AG04450 (cell line): ENCODE results near the gene ISLR2. TPM values are rescaled to one million over a fixed set of nuclear protein-coding genes. Genes with fewer than 3 reads are reported as not detected.

Source experiments
- CTCF ChIA-PET: fragments of 300-600, 350-600 bp; formaldehyde crosslinking; extraction: SDS; loops from one replicate; lab custom pipeline; 2022; ENCODE audit warnings: antibody characterized with exemption, inconsistent platforms; lab: Charles Lee
- POLR2A ChIA-PET: fragments of 350-600 bp; formaldehyde crosslinking; extraction: SDS; loops from one replicate; lab custom pipeline; 2021; ENCODE audit warnings: antibody characterized with exemption, inconsistent platforms; lab: Yijun Ruan, JAX
- DNase-seq: peaks from one replicate; pipeline ENCODE4 v3.0.0-alpha.2; 2011; ENCODE audit warnings: low read depth, low spot score
- H3K27ac ChIP-seq: one replicate; pipeline ENCODE4 v1.5.1; 2012; ENCODE audit warnings: low read depth, low read length, control low read depth
- H3K27me3 ChIP-seq: one replicate; pipeline ENCODE4 v1.6.0; 2012; ENCODE audit warnings: low read length; ENCODE audit not compliant: control insufficient read depth, insufficient read depth
- H3K4me3 ChIP-seq: 2 replicates; pipeline ENCODE4 v1.5.1; 2011; ENCODE audit warnings: mild to moderate bottlenecking, low read depth, low read length, control low read depth
- H3K9me3 ChIP-seq: 2 replicates; pipeline ENCODE4 v1.5.1; 2012; ENCODE audit warnings: low read length; ENCODE audit not compliant: control insufficient read depth, insufficient read depth
- CTCF ChIP-seq: IDR thresholded peaks from 2 replicates; pipeline ENCODE4 v1.5.1; 2011; ENCODE audit warnings: low read depth, low read length, control low read depth, inconsistent platforms
- polyA plus RNA-seq: library from polyadenylated mRNA; depleted of rRNA; stranded (reverse); fragments of >200 nt; gene quantifications from 2 replicates; pipeline ENCODE4 v1.2.3, GENCODE V29; 2011

Gene ISLR2
- polyA plus RNA-seq, 1 experiment: not detected

GRCh38 chr15:74178326-74179100 is 48.1 kb downstream of the ISLR2 start:
- DNase-seq: no peak
- H3K4me3 ChIP-seq: no peak overlapping the region
- no peaks in the 10 kb centered on the region; the same call in 1 of the 2 replicates for H3K9me3 ChIP-seq
- POLR2A ChIA-PET: interaction anchor here (1.2 kb wide), 1 partner anchor 18 kb away, joined by 5 read pairs; no protein-coding TSS in a partner anchor
- H3K27me3 ChIP-seq: peaks cover 3% of the 10 kb centered on the region
- TF ChIP-seq CTCF: no peak
- no peak overlapping the region for H3K27ac ChIP-seq
- CTCF ChIA-PET: interaction anchor here (0.9 kb wide), 1 partner anchor 50 kb away, joined by 3 read pairs; no protein-coding TSS in a partner anchor

- H3K27me3 ChIP-seq: peaks cover 3% of the 10 kb centered on the region
- CTCF ChIA-PET: interaction anchor here (0.9 kb wide), 1 partner anchor 51 kb away, joined by 3 read pairs; no protein-coding TSS in a partner anchor
- DNase-seq: peak; percentile 38
- TF ChIP-seq CTCF: no peak
- POLR2A ChIA-PET: interaction anchor here (1.2 kb wide), 1 partner anchor 17 kb away, joined by 5 read pairs; no protein-coding TSS in a partner anchor
- H3K9me3 ChIP-seq: no peaks in the 10 kb centered on the region; the same call in 1 of the 2 replicates
- H3K4me3 ChIP-seq: no peak overlapping the region
- H3K27ac ChIP-seq: peak overlapping the region; percentile 47
These were observed 48.9 kb downstream of the ISLR2 start for GRCh38 chr15:74179101-74179841.

GRCh38 chr15:74179983-74180880 is 49.8 kb downstream of the ISLR2 start:
- no peak overlapping the region for H3K4me3 ChIP-seq
- ChIA-PET CTCF (no interaction called here), POLR2A (interaction anchor here (1.2 kb wide), 1 partner anchor 16 kb away, joined by 5 read pairs; no protein-coding TSS in a partner anchor)
- TF ChIP-seq CTCF: 0 out of 2 replicates have a peak, but pooled peaks have one; percentile 5
- peaks cover 3% of the 10 kb centered on the region for H3K27me3 ChIP-seq
- H3K27ac ChIP-seq: peak overlapping the region; percentile 39
- no peak for DNase-seq
- H3K9me3 ChIP-seq: no peaks in the 10 kb centered on the region

- ChIA-PET CTCF (no interaction called here), POLR2A (no interaction called here)
- no peak overlapping the region for H3K27ac ChIP-seq
- peaks cover 3% of the 10 kb centered on the region for H3K27me3 ChIP-seq
- no peak for DNase-seq
- H3K4me3 ChIP-seq: no peak overlapping the region
- TF ChIP-seq CTCF: no peak
- no peaks in the 10 kb centered on the region for H3K9me3 ChIP-seq
These were observed 50.7 kb downstream of the ISLR2 start for GRCh38 chr15:74180881-74181602.
